Epithelial cell of esophagus (primary cell): Measurements from ENCODE around the gene DDN.
A peak's percentile ranks its signal among the peaks of the same experiment; 100 is the strongest.

Experiments
- DNase-seq: peaks from one replicate; pipeline ENCODE4 v3.0.0; 2010; ENCODE audit warnings: low read depth
- H3K4me3 ChIP-seq: 2 replicates; pipeline ENCODE4 v1.5.1; 2011; ENCODE audit warnings: mild to moderate bottlenecking, low read length, control low read depth
- TF ChIP-seq, protein P1 (sequence below): IDR thresholded peaks from 2 replicates; pipeline ENCODE4 v1.5.1; 2011; ENCODE audit warnings: low read depth, mild to moderate bottlenecking, low read length, control low read depth, inconsistent platforms; ENCODE audit not compliant: insufficient read depth; ENCODE audit errors: missing control alignments

DDN gene

DNA sequence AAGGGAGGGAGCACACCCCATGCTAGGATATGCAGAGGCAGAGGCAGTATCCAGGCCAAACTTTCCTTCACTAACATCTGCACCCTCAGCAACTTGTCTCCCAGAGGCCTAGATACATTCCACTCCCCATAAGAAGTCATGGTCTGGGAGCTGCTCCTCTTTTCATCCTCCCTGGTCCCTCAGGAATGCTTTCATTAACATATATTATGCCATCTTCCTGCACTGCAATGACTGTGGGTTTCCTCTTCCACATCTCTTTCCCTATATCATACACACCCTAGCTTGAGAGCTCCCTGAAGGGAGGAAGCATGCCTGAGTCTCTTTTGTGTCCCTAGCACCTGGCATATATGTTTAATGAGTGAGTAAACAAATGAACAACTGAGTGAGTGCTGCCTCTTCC lies 8.6 kb downstream of the DDN start:
- DNase-seq: no peak
- no peak overlapping the region for H3K4me3 ChIP-seq
- TF ChIP-seq, protein P1, sequence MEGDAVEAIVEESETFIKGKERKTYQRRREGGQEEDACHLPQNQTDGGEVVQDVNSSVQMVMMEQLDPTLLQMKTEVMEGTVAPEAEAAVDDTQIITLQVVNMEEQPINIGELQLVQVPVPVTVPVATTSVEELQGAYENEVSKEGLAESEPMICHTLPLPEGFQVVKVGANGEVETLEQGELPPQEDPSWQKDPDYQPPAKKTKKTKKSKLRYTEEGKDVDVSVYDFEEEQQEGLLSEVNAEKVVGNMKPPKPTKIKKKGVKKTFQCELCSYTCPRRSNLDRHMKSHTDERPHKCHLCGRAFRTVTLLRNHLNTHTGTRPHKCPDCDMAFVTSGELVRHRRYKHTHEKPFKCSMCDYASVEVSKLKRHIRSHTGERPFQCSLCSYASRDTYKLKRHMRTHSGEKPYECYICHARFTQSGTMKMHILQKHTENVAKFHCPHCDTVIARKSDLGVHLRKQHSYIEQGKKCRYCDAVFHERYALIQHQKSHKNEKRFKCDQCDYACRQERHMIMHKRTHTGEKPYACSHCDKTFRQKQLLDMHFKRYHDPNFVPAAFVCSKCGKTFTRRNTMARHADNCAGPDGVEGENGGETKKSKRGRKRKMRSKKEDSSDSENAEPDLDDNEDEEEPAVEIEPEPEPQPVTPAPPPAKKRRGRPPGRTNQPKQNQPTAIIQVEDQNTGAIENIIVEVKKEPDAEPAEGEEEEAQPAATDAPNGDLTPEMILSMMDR: no peak

DNA sequence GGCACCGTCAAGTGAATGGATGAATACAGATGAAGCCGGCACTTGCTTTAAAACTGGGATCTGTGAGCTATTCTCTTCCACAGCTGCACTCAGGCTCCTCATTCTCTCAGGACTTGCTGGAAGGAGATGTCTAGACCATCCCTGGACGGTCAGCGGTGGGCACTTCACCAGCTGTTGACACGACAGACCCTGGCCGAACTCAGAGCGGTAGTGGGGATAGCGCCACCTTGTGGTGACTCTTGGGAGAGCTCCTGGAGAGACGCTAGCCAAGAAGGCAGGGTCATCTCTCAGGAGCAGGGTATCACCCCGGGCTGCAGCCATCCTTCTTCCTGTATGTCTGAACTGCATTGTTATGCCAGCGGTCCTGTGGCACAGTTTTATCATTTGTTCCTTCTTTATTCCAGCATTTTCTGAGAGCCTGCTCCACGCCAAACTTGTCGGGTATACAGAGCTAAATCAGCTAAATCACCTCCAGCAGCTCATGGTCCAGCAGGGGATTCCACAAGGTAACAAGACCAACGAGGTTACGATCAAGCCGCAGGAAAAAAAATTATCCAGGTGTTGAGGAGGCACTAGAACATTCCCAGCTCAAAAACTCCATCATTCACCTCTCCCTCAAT lies 11.0 kb downstream of the DDN start:
- TF ChIP-seq, protein P1: peak; percentile 91
- H3K4me3 ChIP-seq: no peak overlapping the region
- DNase-seq: peak; percentile 54

DNA sequence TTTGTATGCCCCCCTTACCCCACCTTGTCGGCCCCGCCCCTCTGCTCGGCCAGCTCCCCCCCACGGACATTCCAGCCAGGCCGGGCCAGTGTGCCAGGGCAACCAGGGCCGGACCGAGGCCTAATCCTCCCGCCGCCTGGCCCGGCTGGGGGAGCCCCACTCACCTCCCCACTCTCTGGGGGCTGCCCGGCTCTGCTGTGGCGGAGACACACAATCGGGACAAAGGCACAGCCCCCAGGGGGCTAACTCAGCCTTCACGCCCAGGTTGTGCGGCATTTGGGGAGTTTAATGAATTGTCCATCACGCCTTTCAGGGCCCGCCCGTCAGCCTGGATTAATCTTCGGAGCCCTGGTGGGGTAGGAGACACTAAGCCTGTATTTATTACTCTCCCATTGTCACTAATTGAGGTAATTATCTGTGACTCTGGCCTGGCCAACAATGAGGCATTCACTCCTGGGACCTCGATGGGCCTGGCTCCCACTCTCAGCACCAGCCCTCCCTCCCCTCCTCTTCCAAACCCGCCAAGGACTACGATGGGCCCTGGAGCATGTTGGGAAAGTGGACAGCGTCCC lies 12.4 kb downstream of the DDN start:
- no peak for DNase-seq
- no peak overlapping the region for H3K4me3 ChIP-seq
- TF ChIP-seq, protein P1: no peak

DNA sequence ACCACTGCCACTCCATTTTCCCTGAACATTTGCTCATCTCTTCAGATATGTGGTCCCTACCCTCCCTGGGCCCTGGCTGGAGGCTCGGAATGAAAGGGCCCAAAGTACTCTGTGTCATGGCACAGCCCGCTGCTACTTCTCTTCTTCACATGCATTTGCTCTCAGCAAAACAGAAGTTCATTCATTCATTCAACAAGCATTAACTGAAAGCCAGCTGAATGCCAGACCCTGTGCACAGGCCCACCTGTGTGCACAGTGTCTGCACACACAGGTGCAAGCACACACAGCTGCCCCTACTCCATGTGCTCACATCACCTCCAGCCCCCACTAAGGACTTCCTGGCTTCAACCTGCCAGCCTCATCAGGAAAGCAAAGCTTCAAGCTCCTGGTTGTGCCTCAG lies 13.3 kb downstream of the DDN start:
- TF ChIP-seq, protein P1: no peak
- DNase-seq: no peak
- no peak overlapping the region for H3K4me3 ChIP-seq

DNA sequence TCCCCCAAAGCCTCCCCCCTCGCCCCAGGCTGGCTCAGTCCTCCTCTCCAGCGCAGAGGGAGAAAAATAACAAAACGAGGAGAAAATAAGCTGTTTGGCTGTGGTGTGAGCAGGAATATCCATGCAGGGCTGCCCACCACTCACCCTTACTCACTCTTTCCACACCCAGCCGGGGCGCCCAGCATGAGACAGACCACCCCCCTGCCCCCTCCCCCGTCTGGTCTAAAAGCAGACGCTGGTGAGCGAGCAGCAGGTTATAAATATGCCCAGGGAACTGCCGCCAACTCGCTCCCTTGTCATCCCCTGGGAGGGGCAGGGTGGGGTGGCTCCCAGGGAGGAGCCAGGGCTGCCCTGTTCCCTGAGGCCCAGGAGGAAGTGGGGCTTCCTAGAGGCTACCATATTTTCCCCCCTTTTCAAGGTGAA lies 13.7 kb downstream of the DDN start:
- H3K4me3 ChIP-seq: no peak overlapping the region
- TF ChIP-seq, protein P1: no peak
- DNase-seq: no peak

DNA sequence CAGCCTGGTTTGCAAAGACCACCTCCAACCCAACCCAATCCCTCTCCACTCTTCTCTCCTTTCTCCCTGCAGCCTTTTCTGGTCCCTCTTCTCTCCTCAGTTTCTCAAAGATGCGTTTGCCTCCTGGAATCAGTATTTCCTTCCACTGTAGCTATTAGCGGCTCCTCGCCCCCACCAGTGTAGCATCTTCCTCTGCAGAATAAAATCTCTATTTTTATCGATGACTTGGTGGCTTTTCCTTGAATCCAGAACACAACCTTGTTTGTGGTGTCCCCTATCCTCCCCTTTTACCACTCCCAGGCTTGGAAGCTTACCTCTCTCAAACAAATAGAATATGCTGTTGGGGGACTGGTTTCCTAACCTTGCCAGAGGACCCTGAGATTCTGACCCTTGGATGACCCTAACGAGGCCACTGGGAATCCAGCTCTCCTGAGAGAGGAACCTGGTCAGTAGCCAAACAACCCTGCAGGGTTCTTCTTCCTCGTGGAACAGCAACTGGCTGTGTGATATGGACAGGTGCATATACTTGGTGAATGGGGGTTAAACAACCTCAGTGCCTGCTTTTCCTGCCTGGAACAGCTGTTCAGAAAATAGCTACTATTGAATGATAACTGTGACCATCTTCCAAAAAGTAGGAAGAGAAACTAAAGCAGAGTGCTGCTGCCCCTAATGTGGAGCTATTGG lies 16.6 kb downstream of the DDN start:
- TF ChIP-seq, protein P1: no peak
- DNase-seq: no peak
- no peak overlapping the region for H3K4me3 ChIP-seq
